Loucy (cell line): ENCODE measurements around the gene MED20.

ENCODE experiments used
- H2AFZ ChIP-seq: fragments of 200-600 bp; sonication (generic); 2 replicates; pipeline ENCODE4 v1.6.0; 2016; ENCODE audit warnings: antibody characterized with exemption, mild to moderate bottlenecking, low read length, moderate library complexity
- H3F3A ChIP-seq: fragments of 200-600 bp; 2 replicates; pipeline ENCODE4 v1.6.0; 2016; ENCODE audit warnings: antibody characterized with exemption, low read depth, mild to moderate bottlenecking
- H3K27me3 ChIP-seq: fragments of 200-600 bp; sonication (generic); 2 replicates; pipeline ENCODE4 v1.6.1; 2014; ENCODE audit warnings: low read length, mild to moderate bottlenecking; ENCODE audit not compliant: insufficient read depth, poor library complexity, severe bottlenecking
- H3K36me3 ChIP-seq: fragments of 200-600 bp; sonication (generic); 2 replicates; pipeline ENCODE4 v1.6.1; 2016; ENCODE audit warnings: low read length; ENCODE audit not compliant: insufficient read depth
- H3K4me1 ChIP-seq: fragments of 200-600 bp; sonication (generic); 2 replicates; pipeline ENCODE4 v1.5.1; 2014; ENCODE audit warnings: low read length, mild to moderate bottlenecking; ENCODE audit not compliant: insufficient read depth, poor library complexity, severe bottlenecking
- H3K4me2 ChIP-seq: fragments of 200-600 bp; sonication (generic); 2 replicates; pipeline ENCODE4 v1.6.0; 2014; ENCODE audit warnings: antibody characterized with exemption, low read length, low read depth, mild to moderate bottlenecking; ENCODE audit not compliant: poor library complexity, severe bottlenecking
- H3K4me3 ChIP-seq: fragments of 200-600 bp; sonication (generic); 2 replicates; pipeline ENCODE4 v1.5.1; 2014; ENCODE audit warnings: low read length, mild to moderate bottlenecking, mixed read lengths; ENCODE audit not compliant: poor library complexity, severe bottlenecking
- H3K79me2 ChIP-seq: fragments of 200-600 bp; sonication (generic); 2 replicates; pipeline ENCODE4 v1.6.1; 2014; ENCODE audit warnings: low read length; ENCODE audit not compliant: insufficient read depth
- H3K9ac ChIP-seq: fragments of 200-600 bp; sonication (generic); 2 replicates; pipeline ENCODE4 v1.6.0; 2014; ENCODE audit warnings: mild to moderate bottlenecking, low read depth, low read length, moderate library complexity; ENCODE audit not compliant: poor library complexity, severe bottlenecking
- H3K9me2 ChIP-seq: fragments of 200-600 bp; sonication (generic); replicated peaks from 2 replicates; pipeline ENCODE4 v1.6.1; 2016; ENCODE audit warnings: low read depth, low read length, mixed read lengths
- H3K9me3 ChIP-seq: fragments of 200-600 bp; sonication (generic); 2 replicates; pipeline ENCODE4 v1.6.1; 2014; ENCODE audit warnings: mild to moderate bottlenecking, antibody characterized with exemption, low read length, low read depth; ENCODE audit not compliant: insufficient read depth
- H4K20me1 ChIP-seq: fragments of 200-600 bp; sonication (generic); 2 replicates; pipeline ENCODE4 v1.6.0; 2014; ENCODE audit warnings: antibody characterized with exemption, low read length, mild to moderate bottlenecking; ENCODE audit not compliant: insufficient read depth, poor library complexity, severe bottlenecking
- CTCF ChIP-seq: fragments of 200-600 bp; sonication (generic); conservative IDR thresholded peaks from 2 replicates; pipeline ENCODE4 v1.5.1; 2014; ENCODE audit warnings: mild to moderate bottlenecking, antibody characterized with exemption, low read length
- EZH2phosphoT487 ChIP-seq: fragments of 200-600 bp; IDR thresholded peaks from 2 replicates; pipeline ENCODE4 v1.6.1; 2018; ENCODE audit warnings: antibody characterized with exemption, mild to moderate bottlenecking, moderate library complexity, borderline replicate concordance

Gene MED20

GRCh38 chr6:41964201-41964887 is 43.4 kb upstream of the MED20 start:
- Histone ChIP-seq H3K79me2 (no peaks in the 10 kb centered on the region), H2AFZ (no peak overlapping the region), H3K9me2 (no peaks in the 10 kb centered on the region), H3K9me3 (no peaks in the 10 kb centered on the region), H3K4me3 (no peak overlapping the region), H3K9ac (no peak overlapping the region), H3K4me1 (peaks cover 11% of the 10 kb centered on the region), H3K36me3 (no peaks in the 10 kb centered on the region), H3F3A (no peaks in the 10 kb centered on the region), H4K20me1 (no peaks in the 10 kb centered on the region), H3K27me3 (no peaks in the 10 kb centered on the region), H3K4me2 (no peak overlapping the region)
- no peak; the same call in 1 of the 2 replicates for TF ChIP-seq CTCF
- TF ChIP-seq EZH2phosphoT487: no peak

GRCh38 chr6:41963371-41963770 is 42.4 kb upstream of the MED20 start:
- H3K4me1 ChIP-seq: peaks cover 11% of the 10 kb centered on the region
- TF ChIP-seq EZH2phosphoT487 (no peak), CTCF (no peak)
- no peaks in the 10 kb centered on the region for H3F3A ChIP-seq
- no peak overlapping the region for H3K4me2 ChIP-seq
- H3K9me3 ChIP-seq: no peaks in the 10 kb centered on the region
- H3K4me3 ChIP-seq: no peak overlapping the region
- no peaks in the 10 kb centered on the region for H3K9me2 ChIP-seq
- H3K79me2 ChIP-seq: no peaks in the 10 kb centered on the region
- H2AFZ ChIP-seq: no peak overlapping the region
- no peaks in the 10 kb centered on the region for H4K20me1 ChIP-seq
- no peaks in the 10 kb centered on the region for H3K36me3 ChIP-seq
- H3K9ac ChIP-seq: no peak overlapping the region
- H3K27me3 ChIP-seq: no peaks in the 10 kb centered on the region

- H3K27me3 ChIP-seq: no peaks in the 10 kb centered on the region
- H4K20me1 ChIP-seq: no peaks in the 10 kb centered on the region
- TF ChIP-seq EZH2phosphoT487: no peak
- no peak for TF ChIP-seq CTCF
- H3K4me2 ChIP-seq: no peak overlapping the region
- H3K4me3 ChIP-seq: no peak overlapping the region
- no peaks in the 10 kb centered on the region for H3K79me2 ChIP-seq
- H3K4me1 ChIP-seq: peaks cover 5% of the 10 kb centered on the region
- no peak overlapping the region for H3K9ac ChIP-seq
- H2AFZ ChIP-seq: no peak overlapping the region
- H3F3A ChIP-seq: no peaks in the 10 kb centered on the region
- H3K9me3 ChIP-seq: no peaks in the 10 kb centered on the region
- no peaks in the 10 kb centered on the region for H3K9me2 ChIP-seq
- no peaks in the 10 kb centered on the region for H3K36me3 ChIP-seq
These were observed 39.1 kb upstream of the MED20 start for GRCh38 chr6:41960028-41960427.
